ENCODE results near the gene HBA2. TPM values are rescaled to one million over a fixed set of nuclear protein-coding genes. Genes with fewer than 3 reads are reported as not detected.
A peak's percentile ranks its signal among the peaks of the same experiment; 100 is the strongest.
"Not testable (repeated sequence)": the region's sequence is repeated elsewhere in the genome, so short reads cannot be mapped to it uniquely, and the experiment has no call there.

Gene HBA2
- total RNA-seq, 1 donor from 2014 or later = 232 TPM

- intact Hi-C loops (cut with DNase I) = no loop called here
- no peaks in the 10 kb centered on the region for H3K36me3 ChIP-seq
- DNase-seq = no peak
- no peak overlapping the region for H3K27ac ChIP-seq
- ATAC-seq = no peak
- peaks cover 19% of the 10 kb centered on the region for H3K4me1 ChIP-seq
- no peaks in the 10 kb centered on the region for H3K9me3 ChIP-seq
- H3K4me3 ChIP-seq = no peak overlapping the region
- no peak for TF ChIP-seq CTCF (IDR thresholded peaks at IDR 0.05)
- peaks cover 77% of the 10 kb centered on the region for H3K27me3 ChIP-seq (ENCODE audit: low read depth)
These were observed 6.1 kb upstream of the HBA2 start for GRCh38 chr16:166375-167121.

- Histone ChIP-seq H3K9me3 (no peaks in the 10 kb centered on the region), H3K36me3 (no peaks in the 10 kb centered on the region), H3K27ac (no peak overlapping the region), H3K4me3 (no peak overlapping the region), H3K4me1 (peaks cover 19% of the 10 kb centered on the region), H3K27me3 (ENCODE audit: low read depth) (peaks cover 73% of the 10 kb centered on the region)
- no peak for ATAC-seq
- TF ChIP-seq CTCF (IDR thresholded peaks at IDR 0.05) = no peak
- DNase-seq = no peak
- intact Hi-C loops (cut with DNase I) = no loop called here
These were observed 5.5 kb upstream of the HBA2 start for GRCh38 chr16:167122-167690.

GRCh38 chr16:168424-168823, 4.3 kb upstream of the HBA2 start:
- H3K9me3 ChIP-seq = no peaks in the 10 kb centered on the region
- no peak for TF ChIP-seq CTCF (IDR thresholded peaks at IDR 0.05)
- peaks cover 19% of the 10 kb centered on the region for H3K4me1 ChIP-seq
- no peak overlapping the region for H3K27ac ChIP-seq
- ATAC-seq (no peak), DNase-seq (no peak)
- H3K4me3 ChIP-seq = no peak overlapping the region
- H3K36me3 ChIP-seq = no peaks in the 10 kb centered on the region
- intact Hi-C loops (cut with DNase I) = no loop called here
- H3K27me3 ChIP-seq (ENCODE audit: low read depth) = peaks cover 71% of the 10 kb centered on the region

DNA sequence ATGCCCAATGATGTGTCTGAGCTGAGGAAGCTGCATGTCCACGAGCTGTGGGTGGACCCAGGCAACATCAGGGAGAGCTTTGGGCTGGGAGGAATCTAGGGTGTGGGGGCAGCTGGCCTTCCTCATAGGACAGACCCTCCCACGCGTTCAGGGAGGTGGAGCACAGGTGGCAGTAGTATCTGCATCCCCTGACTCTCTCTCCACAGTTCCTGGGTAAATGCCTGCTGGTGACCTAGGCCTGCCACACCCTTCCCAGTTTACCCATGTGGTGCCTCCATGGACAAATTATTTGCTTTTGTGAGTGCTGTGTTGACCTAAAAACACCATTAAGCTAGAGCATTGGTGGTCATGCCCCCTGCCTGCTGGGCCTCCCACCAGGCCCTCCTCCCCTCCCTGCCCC, 3.7 kb upstream of the HBA2 start:
- no peak overlapping the region for H3K4me3 ChIP-seq
- H3K9me3 ChIP-seq = no peaks in the 10 kb centered on the region
- intact Hi-C loops (cut with DNase I) = no loop called here
- H3K27me3 ChIP-seq (ENCODE audit: low read depth) = peaks cover 72% of the 10 kb centered on the region
- no peak overlapping the region for H3K27ac ChIP-seq
- ATAC-seq (no peak), DNase-seq (no peak)
- H3K4me1 ChIP-seq = peaks cover 19% of the 10 kb centered on the region
- no peak for TF ChIP-seq CTCF (IDR thresholded peaks at IDR 0.05)
- H3K36me3 ChIP-seq = no peaks in the 10 kb centered on the region

GRCh38 chr16:170088-170507, 2.6 kb upstream of the HBA2 start:
- peaks cover 18% of the 10 kb centered on the region for H3K4me1 ChIP-seq
- DNase-seq; intact Hi-C loops (cut with DNase I); H3K27ac ChIP-seq; H3K36me3 ChIP-seq; H3K9me3 ChIP-seq; H3K4me3 ChIP-seq: not testable (repeated sequence)
- ATAC-seq = peak; percentile 36 to 50
- peaks cover 78% of the 10 kb centered on the region for H3K27me3 ChIP-seq (ENCODE audit: low read depth)

DNA sequence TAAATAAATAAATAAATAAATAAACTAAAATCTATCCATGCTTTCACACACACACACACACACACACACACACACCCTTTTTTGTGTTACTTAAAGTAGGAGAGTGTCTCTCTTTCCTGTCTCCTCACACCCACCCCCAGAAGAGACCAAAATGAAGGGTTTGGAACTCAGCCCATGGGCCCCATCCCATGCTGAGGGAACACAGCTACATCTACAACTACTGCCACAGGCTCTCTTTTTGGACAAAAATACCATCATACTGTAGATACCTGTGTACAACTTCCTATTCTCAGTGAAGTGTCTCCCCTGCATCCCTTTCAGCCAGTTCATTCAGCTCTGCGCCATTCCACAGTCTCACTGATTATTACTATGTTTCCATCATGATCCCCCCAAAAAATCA, 1.9 kb upstream of the HBA2 start:
- peaks cover 78% of the 10 kb centered on the region for H3K27me3 ChIP-seq (ENCODE audit: low read depth)

DNA sequence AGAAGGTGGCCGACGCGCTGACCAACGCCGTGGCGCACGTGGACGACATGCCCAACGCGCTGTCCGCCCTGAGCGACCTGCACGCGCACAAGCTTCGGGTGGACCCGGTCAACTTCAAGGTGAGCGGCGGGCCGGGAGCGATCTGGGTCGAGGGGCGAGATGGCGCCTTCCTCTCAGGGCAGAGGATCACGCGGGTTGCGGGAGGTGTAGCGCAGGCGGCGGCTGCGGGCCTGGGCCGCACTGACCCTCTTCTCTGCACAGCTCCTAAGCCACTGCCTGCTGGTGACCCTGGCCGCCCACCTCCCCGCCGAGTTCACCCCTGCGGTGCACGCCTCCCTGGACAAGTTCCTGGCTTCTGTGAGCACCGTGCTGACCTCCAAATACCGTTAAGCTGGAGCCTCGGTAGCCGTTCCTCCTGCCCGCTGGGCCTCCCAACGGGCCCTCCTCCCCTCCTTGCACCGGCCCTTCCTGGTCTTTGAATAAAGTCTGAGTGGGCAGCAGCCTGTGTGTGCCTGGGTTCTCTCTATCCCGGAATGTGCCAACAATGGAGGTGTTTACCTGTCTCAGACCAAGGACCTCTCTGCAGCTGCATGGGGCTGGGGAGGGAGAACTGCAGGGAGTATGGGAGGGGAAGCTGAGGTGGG, 657 bp downstream of the HBA2 start:
- peaks cover 69% of the 10 kb centered on the region for H3K27me3 ChIP-seq (ENCODE audit: low read depth)
- not testable (repeated sequence) for DNase-seq

More for the DNA sequence above, 1.9 kb upstream of the HBA2 start:
- no peak for DNase-seq
- no peak for TF ChIP-seq CTCF (IDR thresholded peaks at IDR 0.05)
- Histone ChIP-seq H3K4me1 (peaks cover 11% of the 10 kb centered on the region), H3K27ac (no peak overlapping the region), H3K36me3 (no peaks in the 10 kb centered on the region), H3K4me3 (no peak overlapping the region), H3K9me3 (no peaks in the 10 kb centered on the region)
- no peak for ATAC-seq
- intact Hi-C loops (cut with DNase I) = no loop called here

GRCh38 chr16:173928-174769, 1.5 kb downstream of the HBA2 start:
- H3K4me3 ChIP-seq; H3K27ac ChIP-seq; intact Hi-C loops (cut with DNase I); H3K9me3 ChIP-seq; H3K36me3 ChIP-seq; DNase-seq; H3K4me1 ChIP-seq: not testable (repeated sequence)
- ATAC-seq = peak in 1 of 2 donors; percentile 5
- peaks cover 69% of the 10 kb centered on the region for H3K27me3 ChIP-seq (ENCODE audit: low read depth)

More for the DNA sequence above, 657 bp downstream of the HBA2 start:
- H3K4me3 ChIP-seq; intact Hi-C loops (cut with DNase I); H3K4me1 ChIP-seq; H3K9me3 ChIP-seq; ATAC-seq; H3K36me3 ChIP-seq; H3K27ac ChIP-seq: not testable (repeated sequence)

Data from lower lobe of right lung (tissue), 2 donors.